HG03095 (cell line): ENCODE data around the gene C22orf15.
"Not testable (repeated sequence)": the region's sequence is repeated elsewhere in the genome, so short reads cannot be mapped to it uniquely, and the experiment has no call there.

ENCODE experiments used
- ATAC-seq: cut with Tn5 transposase; IDR thresholded peaks from one replicate; pipeline ENCODE4 v1.9.1; 2021; ENCODE audit warnings: moderate library complexity; ENCODE audit not compliant: unreplicated experiment

Gene C22orf15, protein sequence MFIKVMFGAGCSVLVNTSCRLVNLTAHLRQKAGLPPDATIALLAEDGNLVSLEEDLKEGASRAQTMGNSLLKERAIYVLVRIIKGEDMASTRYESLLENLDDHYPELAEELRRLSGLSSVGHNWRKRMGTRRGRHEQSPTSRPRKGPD

DNA sequence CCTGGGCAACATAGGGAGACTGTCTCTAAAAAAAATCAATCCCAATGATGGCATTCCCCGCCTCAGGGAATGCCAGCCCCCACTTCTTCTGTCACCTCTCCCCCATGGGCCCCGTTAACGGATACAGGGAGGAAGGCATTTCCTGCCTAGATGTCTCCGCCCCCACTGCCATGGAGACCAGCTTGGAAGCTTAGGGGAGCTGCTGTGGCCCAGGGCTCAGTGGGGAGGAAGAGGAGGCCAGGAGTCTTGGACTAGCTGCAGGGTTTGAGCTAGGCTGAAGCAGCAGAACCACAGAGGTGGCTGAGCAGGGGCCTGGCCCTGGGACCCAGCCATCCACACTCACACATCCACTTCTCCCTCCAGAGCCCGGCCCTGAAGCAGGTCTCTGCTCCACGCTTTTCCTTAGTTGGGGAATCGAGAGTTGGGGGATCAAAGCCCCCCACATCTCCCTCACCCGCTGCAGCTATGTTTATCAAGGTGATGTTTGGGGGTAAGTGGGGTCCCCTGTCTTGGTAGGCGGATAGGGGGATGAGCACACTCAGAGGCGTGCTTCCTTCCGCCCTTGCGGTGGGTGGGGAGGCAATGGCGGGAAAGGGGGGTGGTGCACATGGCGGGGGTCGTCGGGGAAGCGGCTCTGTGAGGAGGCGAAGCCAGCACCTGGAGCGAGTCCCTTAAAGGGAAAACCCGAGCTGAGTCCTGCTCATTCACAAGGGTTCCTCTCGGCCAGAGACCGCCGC, at the start of gene C22orf15:
Gene C22orf15, plus strand, starts transcription at position 149 of the 737 bp plus-strand sequence. Its CDS starts 317 bp downstream, at position 466.
- ATAC-seq = no peak

DNA sequence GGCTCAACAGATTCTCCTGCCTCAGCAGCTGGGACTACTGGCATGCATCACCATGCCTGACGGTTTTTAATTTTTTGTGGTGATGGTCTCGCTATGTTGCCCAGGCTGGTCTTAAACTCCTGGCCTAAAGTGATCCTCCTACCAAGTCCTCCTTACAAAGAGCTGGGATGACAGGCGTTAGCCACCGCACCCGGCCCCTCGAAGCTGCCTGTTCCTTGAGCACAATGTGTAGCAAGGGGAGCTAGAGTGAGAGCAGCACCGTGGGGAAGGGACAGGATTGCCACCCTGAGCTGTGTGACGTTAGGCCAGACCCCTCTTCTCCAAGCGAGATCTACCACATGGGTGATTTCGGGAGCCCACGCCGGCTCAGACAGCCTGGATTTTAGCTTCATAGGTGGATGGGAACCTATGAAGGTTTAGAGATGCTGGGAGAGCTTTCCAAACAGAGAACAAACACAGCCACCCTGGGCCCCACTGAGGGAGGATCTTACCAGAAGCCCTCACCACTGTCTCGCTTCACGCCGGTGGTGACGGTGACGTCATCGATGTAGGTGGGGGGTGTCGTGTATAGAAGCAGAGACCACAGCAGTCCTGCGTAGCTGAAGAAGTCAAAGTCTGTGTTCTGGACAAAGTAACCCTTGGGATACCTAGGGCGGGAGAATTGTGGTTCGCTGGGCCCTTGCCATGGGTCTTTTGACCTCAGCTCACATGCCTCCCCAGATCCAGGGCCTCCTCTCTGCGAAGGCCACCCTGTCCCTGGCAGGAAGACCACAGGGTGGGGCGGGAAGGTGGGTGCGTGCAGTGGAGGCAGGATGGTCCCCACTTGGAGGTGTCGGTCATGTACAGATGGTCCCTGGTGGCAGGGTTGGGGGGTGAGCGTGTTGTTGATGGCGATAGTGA, 48.8 kb upstream of the C22orf15 start:
- no peak for ATAC-seq

- no peak for ATAC-seq
Measured at GRCh38 chr22:23714596-23715578, 47.9 kb upstream of the C22orf15 start.

DNA sequence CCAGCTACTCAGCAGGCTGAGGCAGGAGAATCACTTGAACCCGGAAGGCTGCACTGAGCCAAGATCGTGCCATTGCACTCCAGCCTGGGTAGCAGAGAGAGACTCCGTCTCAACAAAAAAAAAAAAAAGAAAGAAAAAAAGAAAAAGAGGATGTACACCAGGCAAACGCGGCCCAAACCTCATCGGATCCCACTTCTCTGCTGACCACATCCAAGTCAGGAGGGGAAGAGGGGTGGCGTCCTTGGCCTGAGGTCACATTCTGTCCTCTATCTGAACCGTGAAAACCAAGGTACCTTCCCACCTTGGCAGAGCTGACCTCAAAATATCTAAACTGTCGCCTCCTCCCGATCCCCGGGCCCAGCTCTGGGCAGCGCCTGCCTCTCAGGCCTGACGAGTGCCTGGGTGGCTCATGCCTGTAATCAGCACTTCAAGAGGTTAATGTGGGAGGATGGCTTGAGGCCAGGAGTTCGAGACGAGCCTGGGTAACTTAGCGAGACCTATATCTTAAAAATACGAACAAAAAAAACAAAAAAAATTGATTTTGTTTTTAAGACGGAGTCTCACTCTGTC, 46.9 kb upstream of the C22orf15 start:
- ATAC-seq = no peak

- peak; percentile 93 for ATAC-seq
Measured at GRCh38 chr22:23716811-23717801, 45.7 kb upstream of the C22orf15 start.

DNA sequence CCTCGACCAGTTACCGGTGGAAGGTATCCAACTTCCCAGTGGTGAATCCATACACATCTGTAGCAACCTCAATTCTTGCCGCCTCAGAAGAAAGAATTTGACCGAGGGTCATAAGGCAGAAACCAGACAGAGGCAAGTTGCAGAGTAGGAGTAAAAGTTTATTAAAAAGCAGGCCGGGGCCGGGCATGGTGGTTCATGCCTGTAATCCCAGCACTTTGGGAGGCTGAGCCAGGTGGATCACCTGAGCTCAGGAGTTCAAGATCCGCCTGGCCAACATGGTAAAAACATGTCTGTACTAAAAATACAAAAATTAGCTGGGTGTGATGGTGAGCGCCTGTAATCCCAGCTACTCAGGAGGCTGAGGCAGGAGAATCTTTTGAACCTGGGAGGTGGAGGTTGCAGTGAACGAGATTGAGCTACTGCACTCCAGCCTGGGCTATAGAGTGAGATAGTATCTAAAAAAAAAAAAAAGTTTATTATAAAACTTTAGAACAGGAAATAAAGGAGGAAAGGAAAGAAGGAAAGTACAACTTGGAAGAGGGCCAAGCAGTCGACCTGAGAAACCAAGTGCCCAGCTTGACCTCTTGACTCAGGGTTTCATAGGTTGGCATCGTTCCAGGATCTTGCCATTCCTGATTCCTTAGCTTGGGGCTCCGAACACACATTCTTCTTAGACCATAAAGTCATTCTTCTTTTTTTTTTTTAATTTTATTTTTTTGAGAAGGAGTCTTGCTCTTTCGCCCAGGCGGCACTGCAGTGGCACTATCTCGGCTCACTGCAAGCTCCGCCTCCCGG, 44.2 kb upstream of the C22orf15 start:
- no peak for ATAC-seq

DNA sequence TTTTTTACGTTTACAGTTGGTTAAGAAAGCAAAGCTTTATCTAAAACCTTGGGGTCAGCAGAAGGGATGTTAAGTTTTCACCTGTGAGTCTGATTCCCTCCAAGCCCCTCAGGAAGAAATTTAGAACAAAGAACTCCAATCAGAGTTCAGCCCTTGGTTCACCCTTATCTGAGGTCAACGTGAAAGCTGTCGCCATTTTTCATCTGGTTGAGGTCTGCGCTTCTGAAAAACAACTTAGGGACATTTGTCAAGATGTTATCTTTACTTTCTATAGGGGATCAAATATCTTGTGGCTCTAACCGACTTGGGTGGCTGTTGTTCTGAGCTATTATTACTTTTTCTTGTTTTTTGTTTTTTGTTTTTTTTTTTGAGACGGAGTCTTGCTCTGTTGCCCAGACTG, 41.9 kb upstream of the C22orf15 start:
- no peak for ATAC-seq

- ATAC-seq = no peak
Measured at GRCh38 chr22:23722160-23722559, 40.6 kb upstream of the C22orf15 start.

DNA sequence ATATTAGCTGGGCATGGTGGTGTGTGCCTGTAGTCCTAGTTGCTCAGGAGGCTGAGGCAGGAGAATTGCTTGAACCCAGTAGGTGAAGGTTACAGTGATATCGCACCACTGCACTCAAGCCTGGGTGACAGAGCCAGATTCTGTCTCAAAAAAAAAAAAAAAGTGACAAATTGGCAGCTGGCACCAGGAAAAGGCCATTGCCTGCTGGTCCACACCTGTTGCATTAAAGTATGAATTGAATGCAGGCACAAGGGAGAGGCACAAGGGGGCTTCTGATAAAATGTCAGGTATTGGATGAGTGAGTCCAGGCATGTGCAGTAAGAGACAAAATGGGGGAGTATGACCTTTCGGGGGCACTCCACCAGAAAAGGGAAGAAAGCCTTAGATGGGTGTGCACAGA, 40.1 kb upstream of the C22orf15 start:
- ATAC-seq = no peak

DNA sequence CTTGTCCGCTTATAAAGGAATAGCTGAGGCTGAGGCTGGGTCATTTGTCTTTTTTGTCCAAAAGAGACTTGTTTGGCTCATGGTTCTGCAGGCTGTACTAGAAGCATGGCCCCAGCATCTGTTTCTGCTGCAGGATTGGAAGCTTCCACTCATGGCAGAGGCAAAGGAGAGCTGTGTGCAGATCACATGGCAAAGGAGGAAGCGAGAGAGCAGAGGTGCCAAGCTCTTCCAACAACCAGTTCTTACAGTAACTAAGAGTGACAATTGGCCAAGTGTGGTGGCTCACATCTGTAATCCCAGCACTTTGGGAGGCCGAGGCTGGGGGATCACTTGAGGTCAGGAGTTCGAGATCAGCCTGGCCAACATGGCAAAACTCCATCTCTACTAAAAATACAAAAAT, 34.7 kb upstream of the C22orf15 start:
- not testable (repeated sequence) for ATAC-seq

GRCh38 chr22:23737696-23738095, 25.1 kb upstream of the C22orf15 start:
- ATAC-seq = no peak

GRCh38 chr22:23742505-23743264, 20.1 kb upstream of the C22orf15 start:
- no peak for ATAC-seq

- no peak for ATAC-seq
Measured at GRCh38 chr22:23743303-23743705, 19.5 kb upstream of the C22orf15 start.

GRCh38 chr22:23744001-23744400, 18.8 kb upstream of the C22orf15 start:
- no peak for ATAC-seq

DNA sequence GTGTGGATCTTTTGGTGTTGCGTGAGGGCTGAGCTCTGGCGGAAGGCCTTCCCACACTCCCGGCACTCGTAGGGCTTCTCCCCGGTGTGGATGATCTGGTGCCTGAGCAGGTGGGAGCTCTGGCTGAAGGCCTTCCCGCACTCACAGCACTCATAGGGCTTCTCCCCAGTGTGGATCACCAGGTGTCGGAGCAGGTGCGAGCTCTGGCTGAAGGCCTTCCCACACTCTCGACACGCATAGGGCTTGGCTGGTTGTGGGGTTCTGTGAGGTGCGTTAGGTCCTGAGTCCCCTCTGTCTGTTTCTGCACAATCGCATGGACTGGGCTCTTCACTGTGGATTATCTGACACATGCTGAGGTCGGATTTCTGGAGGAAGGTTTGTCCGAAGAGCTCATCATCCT, 18.3 kb upstream of the C22orf15 start:
- no peak for ATAC-seq

DNA sequence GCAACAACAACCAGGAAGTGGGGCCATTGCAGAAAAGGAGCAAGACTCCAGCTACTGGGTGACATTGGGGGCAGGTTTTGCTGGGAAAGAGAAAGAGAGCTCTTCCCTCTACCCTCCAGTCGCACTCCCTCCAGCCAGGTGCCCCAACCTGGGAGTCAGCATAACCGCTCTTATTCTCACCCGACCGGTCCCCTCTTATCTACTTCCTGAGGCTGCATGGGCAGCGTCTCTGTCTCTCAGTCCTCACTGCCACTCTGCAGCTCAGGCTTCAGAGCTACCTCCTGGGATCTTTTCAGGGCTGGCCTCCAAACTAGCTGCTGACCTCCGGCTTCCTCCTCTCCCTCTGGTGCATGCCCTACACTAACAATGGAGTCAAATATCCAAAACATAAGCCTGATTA, 17.0 kb upstream of the C22orf15 start:
- ATAC-seq = no peak

GRCh38 chr22:23749841-23750301, 12.9 kb upstream of the C22orf15 start:
- ATAC-seq = no peak
